GM23248 (cell line): ENCODE results near the gene LSM2. TPM values are rescaled to one million over a fixed set of nuclear protein-coding genes. Genes with fewer than 3 reads are reported as not detected.
A peak's percentile ranks its signal among the peaks of the same experiment; 100 is the strongest.
"Not testable (repeated sequence)": the region's sequence is repeated elsewhere in the genome, so short reads cannot be mapped to it uniquely, and the experiment has no call there.

Source experiments
- DNase-seq: peaks from one replicate; pipeline ENCODE4 v3.0.0-alpha.2; 2015
- H2AFZ ChIP-seq: fragments of 200-600 bp; sonication (generic); 2 replicates; pipeline ENCODE4 v1.6.1; 2016; ENCODE audit warnings: antibody characterized with exemption
- H3F3A ChIP-seq: fragments of 200-600 bp; sonication (generic); 2 replicates; pipeline ENCODE4 v1.6.1; 2016; ENCODE audit warnings: mild to moderate bottlenecking, antibody characterized with exemption, mixed run types; ENCODE audit not compliant: insufficient read depth
- H3K27ac ChIP-seq: fragments of 200-600 bp; sonication (generic); 2 replicates; pipeline ENCODE4 v1.5.1; 2016; ENCODE audit warnings: mild to moderate bottlenecking
- H3K27me3 ChIP-seq: fragments of 200-600 bp; sonication (generic); replicated peaks from 2 replicates; pipeline ENCODE4 v1.6.1; 2016; ENCODE audit warnings: mild to moderate bottlenecking; ENCODE audit not compliant: insufficient read depth
- H3K36me3 ChIP-seq: fragments of 200-600 bp; sonication (generic); 2 replicates; pipeline ENCODE4 v1.6.1; 2016; ENCODE audit warnings: low read depth, mild to moderate bottlenecking
- H3K4me1 ChIP-seq: fragments of 200-600 bp; sonication (generic); 2 replicates; pipeline ENCODE4 v1.6.1; 2016; ENCODE audit warnings: mild to moderate bottlenecking; ENCODE audit not compliant: insufficient read depth
- H3K4me2 ChIP-seq: fragments of 200-600 bp; sonication (generic); one replicate; pipeline ENCODE4 v1.6.1; 2016; ENCODE audit warnings: mild to moderate bottlenecking; ENCODE audit not compliant: unreplicated experiment
- H3K4me3 ChIP-seq: fragments of 200-600 bp; sonication (generic); 2 replicates; pipeline ENCODE4 v1.5.1; 2016; ENCODE audit warnings: mild to moderate bottlenecking
- H3K79me2 ChIP-seq: fragments of 200-600 bp; sonication (generic); 2 replicates; pipeline ENCODE4 v1.6.1; 2016; ENCODE audit warnings: mild to moderate bottlenecking; ENCODE audit not compliant: insufficient read depth
- H3K9ac ChIP-seq: fragments of 200-600 bp; sonication (generic); 2 replicates; pipeline ENCODE4 v1.6.1; 2016; ENCODE audit warnings: mild to moderate bottlenecking
- H3K9me2 ChIP-seq: fragments of 200-600 bp; sonication (generic); 2 replicates; pipeline ENCODE4 v1.6.1; 2016; ENCODE audit warnings: mixed run types, mild to moderate bottlenecking, moderate library complexity; ENCODE audit not compliant: insufficient read depth
- H3K9me3 ChIP-seq: fragments of 200-600 bp; sonication (generic); one replicate; pipeline ENCODE4 v1.6.1; 2017; ENCODE audit warnings: low read depth
- H4K20me1 ChIP-seq: fragments of 200-600 bp; sonication (generic); 2 replicates; pipeline ENCODE4 v1.6.0; 2016; ENCODE audit not compliant: insufficient read depth
- EZH2 ChIP-seq: fragments of 200-600 bp; sonication (generic); IDR thresholded peaks from 2 replicates; pipeline ENCODE4 v1.6.1; 2018; ENCODE audit warnings: antibody characterized with exemption, mild to moderate bottlenecking; ENCODE audit not compliant: insufficient read depth, poor library complexity, severe bottlenecking
- EZH2phosphoT487 ChIP-seq: fragments of 200-600 bp; sonication (generic); IDR thresholded peaks from 2 replicates; pipeline ENCODE4 v1.6.1; 2018; ENCODE audit warnings: antibody characterized with exemption, moderate library complexity, mild to moderate bottlenecking, low read depth; ENCODE audit not compliant: insufficient read depth
- WGBS, 2 experiments: methylation state at CpG; one replicate each; pipeline ENCODE4 v1.1.6; 2015 to 2017; ENCODE audit warnings: low lambda C conversion rate in 2 of 2, low coverage in 1 of 2; ENCODE audit errors: missing lambda C conversion rate in 2 of 2; 5-methylcytosine and 5-hydroxymethylcytosine counted together
- in situ Hi-C: fragments of 300-500 bp; cut with MboI; formaldehyde crosslinking; loops from 2 replicates; pipeline ENCODE4 v1.15.0; 2020
- polyA plus RNA-seq: library from polyadenylated mRNA; unstranded; fragments of >200 nt; fragmentation: Nextera tagmentation; extraction: Ambion mirVana; gene quantifications from 2 replicates; pipeline ENCODE4 v1.2.1, GENCODE V29; 2016
- total RNA-seq: library from RNA; depleted of rRNA; stranded (reverse); fragments of >200 nt; shearing (Covaris generic); gene quantifications from 2 replicates; pipeline ENCODE4 v1.2.3, GENCODE V29; 2014

Gene LSM2
- total and polyA plus RNA-seq, 2 experiments from 2014 or later, result 40.3 to 48.4 TPM

- H3K9ac ChIP-seq, result peak within 1 kb of the TSS; percentile 85
- H3K4me2 ChIP-seq, result peak within 1 kb of the TSS; percentile 90
- peaks cover 44% of the 10 kb centered on the region for H3F3A ChIP-seq
- H3K9me2 ChIP-seq, result no peaks in the 10 kb centered on the region
- peaks cover 30% of the 10 kb centered on the region for H3K4me1 ChIP-seq
- in situ Hi-C loops, result no loop called here
- no peaks in the 10 kb centered on the region for H3K9me3 ChIP-seq
- no peaks in the 10 kb centered on the region for H3K27me3 ChIP-seq
- DNase-seq, result peak; percentile 96
- no peaks in the 10 kb centered on the region for H4K20me1 ChIP-seq
- no peak for TF ChIP-seq EZH2
- TF ChIP-seq EZH2phosphoT487, result no peak
- H3K27ac ChIP-seq, result peak within 1 kb of the TSS; percentile 95
- WGBS, 2 experiments, result 0% methylated on average over 41 to 56 of the region's 56 CpGs
- H3K36me3 ChIP-seq, result no peaks in the 10 kb centered on the region
- peak within 1 kb of the TSS; percentile 92 for H2AFZ ChIP-seq
- peaks cover 28% of the 10 kb centered on the region for H3K79me2 ChIP-seq
- peak within 1 kb of the TSS; percentile 81 for H3K4me3 ChIP-seq
Measured at GRCh38 chr6:31815025-31815838, 8.5 kb upstream of the LSM2 start, which contains the start of the genes HSPA1A and HSPA1L. HSPA1A (plus strand) TSS chr6:31815543; CDS start chr6:31815757, 214 bp downstream. HSPA1L (minus strand) TSS chr6:31815283; CDS start chr6:31811972, 3,311 bp downstream.

DNA sequence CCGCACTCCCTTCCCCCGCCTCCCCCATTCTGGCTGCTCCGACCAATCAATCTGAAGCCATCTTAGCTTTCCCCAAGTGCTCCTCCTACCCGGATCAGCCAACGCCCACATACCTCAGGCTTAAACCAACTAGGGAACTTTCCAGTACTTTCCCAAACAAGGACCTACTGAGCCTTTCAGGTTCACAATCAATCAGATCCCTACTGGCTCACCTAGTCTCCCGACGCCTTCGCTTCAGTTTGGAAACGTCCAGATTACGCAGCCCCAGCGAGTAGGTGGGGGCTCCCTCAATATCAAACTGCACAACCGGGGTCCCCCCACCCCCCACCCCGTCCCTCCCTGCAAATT is 7.9 kb upstream of the LSM2 start:
- Histone ChIP-seq H3K36me3 (no peaks in the 10 kb centered on the region), H4K20me1 (no peaks in the 10 kb centered on the region), H3K4me1 (peaks cover 25% of the 10 kb centered on the region), H3K27me3 (no peaks in the 10 kb centered on the region), H3K79me2 (peaks cover 23% of the 10 kb centered on the region), H3K9ac (peak overlapping the region; percentile 85), H3K4me2 (peak overlapping the region; percentile 90), H3K4me3 (peak overlapping the region; percentile 81), H2AFZ (peak overlapping the region; percentile 52), H3K9me2 (no peaks in the 10 kb centered on the region), H3F3A (peaks cover 38% of the 10 kb centered on the region), H3K27ac (peak overlapping the region; percentile 95), H3K9me3 (no peaks in the 10 kb centered on the region)
- TF ChIP-seq EZH2phosphoT487 (no peak), EZH2 (no peak)
- WGBS, 2 experiments, result 0 to 2% methylated on average over 10 to 13 of the region's 13 CpGs
- in situ Hi-C loops, result no loop called here
- DNase-seq, result peak; percentile 98

- in situ Hi-C loops, result no loop called here
- Histone ChIP-seq H2AFZ (peak overlapping the region; percentile 92), H4K20me1 (no peaks in the 10 kb centered on the region), H3K27ac (peak overlapping the region; percentile 95), H3K4me3 (peak overlapping the region; percentile 68), H3K36me3 (no peaks in the 10 kb centered on the region), H3K27me3 (no peaks in the 10 kb centered on the region), H3K9me2 (no peaks in the 10 kb centered on the region), H3K79me2 (peaks cover 12% of the 10 kb centered on the region), H3K9ac (peak overlapping the region; percentile 85), H3K4me1 (peaks cover 17% of the 10 kb centered on the region), H3F3A (peaks cover 26% of the 10 kb centered on the region), H3K4me2 (peak overlapping the region; percentile 71), H3K9me3 (no peaks in the 10 kb centered on the region)
- 96% methylated on average over 7 of the region's 7 CpGs for WGBS, 2 experiments
- DNase-seq, result no peak
- TF ChIP-seq EZH2phosphoT487 (no peak), EZH2 (no peak)
Measured at GRCh38 chr6:31813465-31813849, 6.7 kb upstream of the LSM2 start.

GRCh38 chr6:31811645-31812044 is 4.9 kb upstream of the LSM2 start:
- H3K27me3 ChIP-seq, result no peaks in the 10 kb centered on the region
- no peak overlapping the region for H3K4me2 ChIP-seq
- H3K9me3 ChIP-seq, result no peaks in the 10 kb centered on the region
- H3K4me3 ChIP-seq, result no peak overlapping the region
- DNase-seq, result no peak
- no peaks in the 10 kb centered on the region for H3K36me3 ChIP-seq
- H3K27ac ChIP-seq, result no peak overlapping the region
- WGBS, 2 experiments, result 97% methylated on average over 12 of the region's 12 CpGs
- no peaks in the 10 kb centered on the region for H3K79me2 ChIP-seq
- no peaks in the 10 kb centered on the region for H4K20me1 ChIP-seq
- H3F3A ChIP-seq, result peaks cover 20% of the 10 kb centered on the region
- no peaks in the 10 kb centered on the region for H3K9me2 ChIP-seq
- no peak for TF ChIP-seq EZH2phosphoT487
- TF ChIP-seq EZH2, result no peak
- no peak overlapping the region for H2AFZ ChIP-seq
- H3K4me1 ChIP-seq, result peaks cover 17% of the 10 kb centered on the region
- H3K9ac ChIP-seq, result no peak overlapping the region
- in situ Hi-C loops, result no loop called here

DNA sequence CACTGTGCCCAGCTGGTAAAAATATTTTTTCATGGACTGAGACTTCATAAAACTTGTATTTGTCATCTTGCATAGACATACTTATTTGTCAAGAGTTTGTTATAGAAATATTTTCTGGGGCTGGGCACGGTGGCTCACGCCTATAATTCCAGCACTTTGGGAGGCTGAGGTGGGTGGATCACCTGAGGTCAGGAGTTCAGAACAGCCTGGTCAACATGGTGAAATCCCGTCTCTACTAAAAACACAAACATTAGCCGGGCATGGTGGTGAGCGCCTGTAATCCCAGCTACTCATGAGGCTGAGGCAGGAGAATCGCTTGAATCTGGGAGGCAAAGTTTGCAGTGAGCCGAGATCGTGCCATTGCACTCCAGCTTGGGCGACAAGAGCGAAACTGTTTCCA is 1.8 kb upstream of the LSM2 start:
- H3K36me3 ChIP-seq, DNase-seq, H3K9me3 ChIP-seq, H3K9me2 ChIP-seq, H3K9ac ChIP-seq, H4K20me1 ChIP-seq, H3K4me2 ChIP-seq, H3K27me3 ChIP-seq, H3K4me3 ChIP-seq, H3K27ac ChIP-seq, H2AFZ ChIP-seq, in situ Hi-C loops: not testable (repeated sequence)
- peaks cover 19% of the 10 kb centered on the region for H3K79me2 ChIP-seq
- 85 to 89% methylated on average over 10 of the region's 10 CpGs for WGBS, 2 experiments
- H3F3A ChIP-seq, result peaks cover 16% of the 10 kb centered on the region
- peaks cover 17% of the 10 kb centered on the region for H3K4me1 ChIP-seq
